GM12891 (cell line): ENCODE results near the gene DLST.

ENCODE experiments used
- PAX5 ChIP-seq: IDR thresholded peaks from 2 replicates; pipeline ENCODE4 v1.6.1; 2011; ENCODE audit warnings: low read length, moderate library complexity, mild to moderate bottlenecking; ENCODE audit not compliant: insufficient read depth, severe bottlenecking
- POLR2A ChIP-seq: IDR thresholded peaks from 2 replicates; pipeline ENCODE4 v1.6.1; 2011; ENCODE audit warnings: low read depth, low read length, control low read depth
- TAF1 ChIP-seq: IDR thresholded peaks from 2 replicates; pipeline ENCODE4 v1.6.1; 2011; ENCODE audit warnings: low read depth, low read length, control low read depth

GRCh38 chr14:74836251-74836960, 45.3 kb upstream of the DLST start:
- no peak for TF ChIP-seq PAX5
- TF ChIP-seq POLR2A = no peak
- no peak for TF ChIP-seq TAF1
